Activated T-helper 2 cell treated with anti-CD3 and anti-CD28 coated beads, Interferon-gamma antibody, Interleukin-2, Interleukin-4, amounts not matched to agents 10 μg/mL and 5 μg/mL and 100 μg/mL, durations not matched to agents 14 hours and 24 hours and 36 hours (primary cell): ENCODE data around the gene CKAP4. TPM values are rescaled to one million over a fixed set of nuclear protein-coding genes. Genes with fewer than 3 reads are reported as not detected.

ENCODE experiments used
- DNase-seq: peaks from one replicate; pipeline ENCODE4 v3.0.0; 2021; ENCODE audit warnings: low spot score
- H3K27ac Mint-ChIP-seq: one replicate; pipeline ENCODE4 v1.8.0; 2021; ENCODE audit warnings: mixed read lengths
- H3K27me3 Mint-ChIP-seq: one replicate; pipeline ENCODE4 v1.8.0; 2021; ENCODE audit warnings: low read depth, mixed read lengths
- H3K36me3 Mint-ChIP-seq: one replicate; pipeline ENCODE4 v1.8.0; 2021; ENCODE audit warnings: low read depth, mixed read lengths
- H3K4me1 Mint-ChIP-seq: one replicate; pipeline ENCODE4 v1.8.0; 2021; ENCODE audit warnings: low read depth, mixed read lengths
- H3K4me3 Mint-ChIP-seq: one replicate; pipeline ENCODE4 v1.8.0; 2021; ENCODE audit warnings: low read depth, mild to moderate bottlenecking, moderate library complexity, mixed read lengths
- H3K9me3 Mint-ChIP-seq: one replicate; pipeline ENCODE4 v1.8.0; 2021; ENCODE audit warnings: mixed read lengths
- intact Hi-C: fragments of 100-400 bp; cut with micrococcal nuclease; formaldehyde crosslinking; loops from one replicate; pipeline ENCODE4 v1.15.1; 2023
- total RNA-seq: library from RNA; stranded (reverse); gene quantifications from 2 replicates; pipeline ENCODE4 v1.2.3, GENCODE V29; 2022

Gene CKAP4
- total RNA-seq, 1 donor from 2014 or later, result 5.7 TPM

GRCh38 chr12:106228320-106228710 is 19.5 kb downstream of the CKAP4 start:
- H3K4me3 Mint-ChIP-seq, result no peak overlapping the region
- H3K27ac Mint-ChIP-seq, result no peak overlapping the region
- no peaks in the 10 kb centered on the region for H3K9me3 Mint-ChIP-seq
- peaks cover 11% of the 10 kb centered on the region for H3K27me3 Mint-ChIP-seq
- H3K4me1 Mint-ChIP-seq, result peaks cover 13% of the 10 kb centered on the region
- intact Hi-C loops, result loop anchor here (5.0 to 10.0 kb wide), 2 partner anchors 129 to 686 kb away; partner anchors contain the start of gene POLR3B
- H3K36me3 Mint-ChIP-seq, result no peaks in the 10 kb centered on the region
- no peak for DNase-seq

- no peak overlapping the region for H3K4me3 Mint-ChIP-seq
- peak; percentile 40 for DNase-seq
- no peaks in the 10 kb centered on the region for H3K36me3 Mint-ChIP-seq
- H3K4me1 Mint-ChIP-seq, result peaks cover 13% of the 10 kb centered on the region
- peaks cover 11% of the 10 kb centered on the region for H3K27me3 Mint-ChIP-seq
- intact Hi-C loops, result loop anchor here (1.0 to 10.0 kb wide), 3 partner anchors 55 to 687 kb away; partner anchors contain the start of gene POLR3B
- no peak overlapping the region for H3K27ac Mint-ChIP-seq
- no peaks in the 10 kb centered on the region for H3K9me3 Mint-ChIP-seq
Measured at GRCh38 chr12:106227641-106228319, 20.0 kb downstream of the CKAP4 start.

- Mint-ChIP-seq H3K9me3 (no peaks in the 10 kb centered on the region), H3K36me3 (no peaks in the 10 kb centered on the region), H3K4me1 (peaks cover 14% of the 10 kb centered on the region), H3K27me3 (peaks cover 11% of the 10 kb centered on the region), H3K4me3 (no peak overlapping the region), H3K27ac (no peak overlapping the region)
- no peak for DNase-seq
- intact Hi-C loops, result loop anchor here (1.0 to 10.0 kb wide), 3 partner anchors 55 to 688 kb away; partner anchors contain the start of gene POLR3B
Measured at GRCh38 chr12:106226884-106227640, 20.8 kb downstream of the CKAP4 start.

- no peaks in the 10 kb centered on the region for H3K9me3 Mint-ChIP-seq
- H3K27me3 Mint-ChIP-seq, result peaks cover 6% of the 10 kb centered on the region
- intact Hi-C loops, result loop anchor here (1.0 to 10.0 kb wide), 3 partner anchors 87 to 804 kb away; partner anchors contain the start of gene NUAK1
- DNase-seq, result no peak
- peaks cover 21% of the 10 kb centered on the region for H3K4me1 Mint-ChIP-seq
- H3K27ac Mint-ChIP-seq, result no peak overlapping the region
- no peak overlapping the region for H3K4me3 Mint-ChIP-seq
- no peaks in the 10 kb centered on the region for H3K36me3 Mint-ChIP-seq
Measured at GRCh38 chr12:106224355-106224706, 23.5 kb downstream of the CKAP4 start.

- peaks cover 6% of the 10 kb centered on the region for H3K27me3 Mint-ChIP-seq
Measured at GRCh38 chr12:106223485-106224354, 24.1 kb downstream of the CKAP4 start.

GRCh38 chr12:106220536-106220935 is 27.3 kb downstream of the CKAP4 start:
- H3K9me3 Mint-ChIP-seq, result peaks cover 9% of the 10 kb centered on the region
- peaks cover 9% of the 10 kb centered on the region for H3K4me1 Mint-ChIP-seq
- intact Hi-C loops, result loop anchor here (5.0 to 10.0 kb wide), 2 partner anchors 83 to 694 kb away; partner anchors contain the start of gene NUAK1
- no peaks in the 10 kb centered on the region for H3K36me3 Mint-ChIP-seq
- no peak for DNase-seq
- H3K4me3 Mint-ChIP-seq, result no peak overlapping the region
- H3K27me3 Mint-ChIP-seq, result peaks cover 10% of the 10 kb centered on the region
- H3K27ac Mint-ChIP-seq, result no peak overlapping the region

More at GRCh38 chr12:106223485-106224354, 24.1 kb downstream of the CKAP4 start:
- intact Hi-C loops, result loop anchor here (1.0 to 10.0 kb wide), 3 partner anchors 86 to 803 kb away; partner anchors contain the start of gene NUAK1
- peak; percentile 65 for DNase-seq
- Mint-ChIP-seq H3K4me1 (peaks cover 21% of the 10 kb centered on the region), H3K4me3 (no peak overlapping the region), H3K9me3 (no peaks in the 10 kb centered on the region), H3K27ac (no peak overlapping the region), H3K36me3 (no peaks in the 10 kb centered on the region)

- intact Hi-C loops, result no loop called here
- Mint-ChIP-seq H3K27ac (no peak overlapping the region), H3K4me3 (no peak overlapping the region), H3K36me3 (no peaks in the 10 kb centered on the region), H3K4me1 (peaks cover 9% of the 10 kb centered on the region), H3K27me3 (peaks cover 12% of the 10 kb centered on the region), H3K9me3 (peaks cover 9% of the 10 kb centered on the region)
- DNase-seq, result no peak
Measured at GRCh38 chr12:106219043-106219442, 28.8 kb downstream of the CKAP4 start.

- intact Hi-C loops, result no loop called here
- H3K27ac Mint-ChIP-seq, result no peak overlapping the region
- H3K4me3 Mint-ChIP-seq, result no peak overlapping the region
- H3K4me1 Mint-ChIP-seq, result peaks cover 8% of the 10 kb centered on the region
- peaks cover 12% of the 10 kb centered on the region for H3K27me3 Mint-ChIP-seq
- DNase-seq, result no peak
- H3K9me3 Mint-ChIP-seq, result peaks cover 9% of the 10 kb centered on the region
- no peaks in the 10 kb centered on the region for H3K36me3 Mint-ChIP-seq
Measured at GRCh38 chr12:106217706-106218105, 30.1 kb downstream of the CKAP4 start.

GRCh38 chr12:106214571-106214970 is 33.2 kb downstream of the CKAP4 start:
- no peak overlapping the region for H3K27ac Mint-ChIP-seq
- intact Hi-C loops, result no loop called here
- H3K4me3 Mint-ChIP-seq, result no peak overlapping the region
- DNase-seq, result no peak
- no peaks in the 10 kb centered on the region for H3K4me1 Mint-ChIP-seq
- peaks cover 21% of the 10 kb centered on the region for H3K27me3 Mint-ChIP-seq
- no peaks in the 10 kb centered on the region for H3K36me3 Mint-ChIP-seq
- peaks cover 9% of the 10 kb centered on the region for H3K9me3 Mint-ChIP-seq

- Mint-ChIP-seq H3K9me3 (peaks cover 9% of the 10 kb centered on the region), H3K36me3 (no peaks in the 10 kb centered on the region), H3K4me3 (no peak overlapping the region), H3K4me1 (no peaks in the 10 kb centered on the region), H3K27ac (no peak overlapping the region), H3K27me3 (peaks cover 25% of the 10 kb centered on the region)
- intact Hi-C loops, result no loop called here
- no peak for DNase-seq
Measured at GRCh38 chr12:106213662-106214061, 34.2 kb downstream of the CKAP4 start.

GRCh38 chr12:106211973-106212372 is 35.8 kb downstream of the CKAP4 start:
- Mint-ChIP-seq H3K4me3 (no peak overlapping the region), H3K9me3 (no peaks in the 10 kb centered on the region), H3K4me1 (no peaks in the 10 kb centered on the region), H3K27me3 (peaks cover 28% of the 10 kb centered on the region), H3K36me3 (no peaks in the 10 kb centered on the region), H3K27ac (no peak overlapping the region)
- no peak for DNase-seq
- intact Hi-C loops, result no loop called here
